HepG2 (cell line): Measurements from ENCODE around the gene GFAP. TPM values are rescaled to one million over a fixed set of nuclear protein-coding genes. Genes with fewer than 3 reads are reported as not detected.

ENCODE experiments used
- CENPX ChIP-seq: sonication (generic); formaldehyde crosslinking; IDR thresholded peaks from 2 replicates; pipeline ENCODE4 v1.9.0; 2021; ENCODE audit warnings: mild to moderate bottlenecking, missing genetic modification reagents, moderate library complexity
- GPBP1L1 ChIP-seq: sonication (generic); formaldehyde crosslinking; IDR thresholded peaks from 2 replicates; pipeline ENCODE4 v1.5.0; 2020; ENCODE audit warnings: mild to moderate bottlenecking, missing genetic modification reagents
- HBP1 ChIP-seq: IDR thresholded peaks from 2 replicates; pipeline ENCODE4 v1.6.1; 2016; ENCODE audit warnings: low read depth, control low read depth
- HNF4A ChIP-seq: sonication (generic); formaldehyde crosslinking; IDR thresholded peaks from 2 replicates; pipeline ENCODE4 v1.4.0; 2020; ENCODE audit warnings: missing genetic modification reagents
- JDP2 ChIP-seq: sonication (generic); formaldehyde crosslinking; IDR thresholded peaks from 2 replicates; pipeline ENCODE4 v1.8.1; 2022; ENCODE audit warnings: missing genetic modification reagents, borderline replicate concordance
- KDM6A ChIP-seq: IDR thresholded peaks from 2 replicates; pipeline ENCODE4 v1.6.1; 2016; ENCODE audit warnings: low read depth
- LBX2 ChIP-seq: sonication (generic); formaldehyde crosslinking; IDR thresholded peaks from 2 replicates; pipeline ENCODE4 v1.5.0; 2020; ENCODE audit warnings: missing genetic modification reagents, mild to moderate bottlenecking, borderline replicate concordance
- MXI1 ChIP-seq: IDR thresholded peaks from 3 replicates; pipeline ENCODE4 v1.6.1; 2012; ENCODE audit warnings: low read depth, low read length, inconsistent platforms, borderline replicate concordance
- PAWR ChIP-seq: sonication (generic); formaldehyde crosslinking; IDR thresholded peaks from 2 replicates; pipeline ENCODE4 v1.4.0; 2020; ENCODE audit warnings: missing genetic modification reagents, mild to moderate bottlenecking, borderline replicate concordance
- PITX1 ChIP-seq: sonication (generic); formaldehyde crosslinking; IDR thresholded peaks from 2 replicates; pipeline ENCODE4 v1.5.1; 2020; ENCODE audit warnings: mild to moderate bottlenecking, missing genetic modification reagents
- RFX1 ChIP-seq: fragments of 450-650 bp; IDR thresholded peaks from 2 replicates; pipeline ENCODE4 v1.6.1; 2017
- SMAD3 ChIP-seq: sonication (generic); formaldehyde crosslinking; IDR thresholded peaks from 2 replicates; pipeline ENCODE4 v1.4.0; 2020; ENCODE audit warnings: missing genetic modification reagents
- SNAPC4 ChIP-seq: sonication (generic); formaldehyde crosslinking; IDR thresholded peaks from 2 replicates; pipeline ENCODE4 v1.4.0; 2020; ENCODE audit warnings: mild to moderate bottlenecking, missing genetic modification reagents
- SNAPC5 ChIP-seq: sonication (generic); formaldehyde crosslinking; IDR thresholded peaks from 2 replicates; pipeline ENCODE4 v1.8.1; 2023; ENCODE audit warnings: mild to moderate bottlenecking, missing genetic modification reagents, borderline replicate concordance
- TRAFD1 ChIP-seq: sonication (generic); formaldehyde crosslinking; IDR thresholded peaks from 2 replicates; pipeline ENCODE4 v1.5.1; 2020; ENCODE audit warnings: missing genetic modification reagents, mild to moderate bottlenecking, borderline replicate concordance
- ZBTB7B ChIP-seq: sonication (generic); formaldehyde crosslinking; IDR thresholded peaks from 2 replicates; pipeline ENCODE4 v1.4.0; 2020; ENCODE audit warnings: missing genetic modification reagents
- ZNF274 ChIP-seq: sonication (generic); formaldehyde crosslinking; IDR thresholded peaks from 2 replicates; pipeline ENCODE4 v1.5.1; 2020; ENCODE audit warnings: mild to moderate bottlenecking, missing genetic modification reagents
- ZNF543 ChIP-seq: sonication (generic); formaldehyde crosslinking; IDR thresholded peaks from 2 replicates; pipeline ENCODE4 v1.4.0; 2020; ENCODE audit warnings: mild to moderate bottlenecking, missing genetic modification reagents
- ZSCAN29 ChIP-seq: sonication (generic); formaldehyde crosslinking; conservative IDR thresholded peaks from 2 replicates; pipeline ENCODE4 v1.4.0; 2020; ENCODE audit warnings: mild to moderate bottlenecking, missing genetic modification reagents
- polyA plus RNA-seq, 8 experiments: library from polyadenylated mRNA; depleted of rRNA in 3 of 8; stranded (reverse) in 7 of 8; unstranded in 1 of 8; fragments of >200 nt; fragmentation: Illumina TruSeq in 4 of 8; extraction: Trizol in 4 of 8; gene quantifications; 2 replicates each; pipeline versions ENCODE4 v1.2.1 to v1.2.3, GENCODE V29; 2011 to 2016; ENCODE audit warnings: low read depth in 4 of 8, missing spikeins in 1 of 8, mixed read lengths in 1 of 8; ENCODE audit not compliant: insufficient read depth in 1 of 8
- total RNA-seq, 5 experiments: library from RNA; depleted of rRNA; stranded (reverse); fragments of >200 nt; fragmentation: Illumina TruSeq; extraction: Trizol; gene quantifications; 2 replicates each; pipeline ENCODE4 v1.2.3, GENCODE V29; 2016; ENCODE audit warnings: low read depth in 1 of 5

GFAP gene
- total and polyA plus RNA-seq, 2 of the 13 experiments (the other 11 are each of a cell fraction or from before 2014, with no cell fraction given), result 0.11 to 0.29 TPM

- TF ChIP-seq TRAFD1 (CRISPR knock-in tag) (no peak), SNAPC5 (no peak), CENPX (CRISPR knock-in tag) (no peak), ZNF543 (CRISPR knock-in tag) (no peak), GPBP1L1 (no peak), MXI1 (no peak), ZNF274 (0 out of 2 replicates have a peak, but pooled peaks have one; percentile 47), SMAD3 (CRISPR knock-in tag) (no peak), SNAPC4 (CRISPR knock-in tag) (no peak), KDM6A (CRISPR knock-in tag) (no peak), PAWR (CRISPR knock-in tag) (no peak), PITX1 (CRISPR knock-in tag) (no peak), HBP1 (CRISPR knock-in tag) (peak; percentile 67; the same call in 1 of the 2 replicates), LBX2 (CRISPR knock-in tag) (no peak), HNF4A (CRISPR knock-in tag) (peak; percentile 79), JDP2 (CRISPR knock-in tag) (no peak), RFX1 (no peak), ZSCAN29 (no peak), ZBTB7B (CRISPR knock-in tag) (no peak)
These were observed 42.0 kb upstream of the GFAP start (continued) for GRCh38 chr17:44956998-44957981.
